BLaER1 treated with 17β-estradiol and CSF1 and Interleukin-3, amounts not matched to agents 10 nM and 100 nM (cell line): Measurements from ENCODE around the gene CCDC102A.
A peak's percentile ranks its signal among the peaks of the same experiment; 100 is the strongest.

Source experiments
- H3K27ac ChIP-seq, 11 experiments: shearing (Covaris generic); formaldehyde crosslinking; 2 replicates each; pipeline ENCODE4 v1.8.1; 2022
- H3K27me3 ChIP-seq, 11 experiments: shearing (Covaris generic); formaldehyde crosslinking; 2 replicates each; pipeline ENCODE4 v1.8.1; 2022
- H3K36me3 ChIP-seq, 11 experiments: shearing (Covaris generic); formaldehyde crosslinking; 2 replicates each; pipeline ENCODE4 v1.8.1; 2022
- H3K4me1 ChIP-seq, 10 experiments: shearing (Covaris generic); formaldehyde crosslinking; 2 replicates each; pipeline ENCODE4 v1.8.1; 2022
- H3K4me2 ChIP-seq, 11 experiments: shearing (Covaris generic); formaldehyde crosslinking; 2 replicates each; pipeline ENCODE4 v1.8.1; 2022
- H3K4me3 ChIP-seq, 10 experiments: shearing (Covaris generic); formaldehyde crosslinking; 2 replicates each; pipeline ENCODE4 v1.8.1; 2022
- H3K9ac ChIP-seq, 11 experiments: shearing (Covaris generic); formaldehyde crosslinking; 2 replicates each; pipeline ENCODE4 v1.8.1; 2022
- H3K9me3 ChIP-seq, 11 experiments: shearing (Covaris generic); formaldehyde crosslinking; replicated peaks in 1 of 11; 2 replicates each; pipeline ENCODE4 v1.8.1; 2022
- H4K20me1 ChIP-seq, 11 experiments: shearing (Covaris generic); formaldehyde crosslinking; 2 replicates each; pipeline ENCODE4 v1.8.1; 2022
- Cebpa-rat ChIP-seq, 11 experiments: shearing (Covaris generic); IDR thresholded peaks; 2 replicates each; pipeline ENCODE4 v1.8.1; 2022

The CCDC102A gene

GRCh38 chr16:57485916-57486857, 50.2 kb downstream of the CCDC102A start, which contains the start of gene DOK4:
Gene DOK4, minus strand, starts transcription at chr16:57486493. Its CDS starts 6,986 bp downstream, at chr16:57479507.
- H3K27ac ChIP-seq, result peak within 1 kb of the TSS; percentile 9 to 77 (median 69); a peak in 21 of 22 replicates
- H3K9ac ChIP-seq, result peak within 1 kb of the TSS; percentile 79 to 86 (median 82)
- H3K27me3 ChIP-seq, result no peaks in the 10 kb centered on the region
- no peaks in the 10 kb centered on the region for H3K36me3 ChIP-seq
- TF ChIP-seq Cebpa-rat (IDR thresholded peaks at IDR 0.05), result no peak
- peaks cover 15 to 37% (median 25%) of the 10 kb centered on the region in 10 experiments for H3K4me1 ChIP-seq
- peaks cover 5 to 14% (median 11%) of the 10 kb centered on the region in 11 experiments; a peak in 21 of 22 replicates for H3K9me3 ChIP-seq
- peaks cover 0 to 36% (median 7%) of the 10 kb centered on the region in 11 experiments; a peak in 8 of 22 replicates for H4K20me1 ChIP-seq
- peak within 1 kb of the TSS; percentile 69 to 96 (median 84) for H3K4me3 ChIP-seq
- H3K4me2 ChIP-seq, result peak within 1 kb of the TSS; percentile 91 to 99 (median 98)

DNA sequence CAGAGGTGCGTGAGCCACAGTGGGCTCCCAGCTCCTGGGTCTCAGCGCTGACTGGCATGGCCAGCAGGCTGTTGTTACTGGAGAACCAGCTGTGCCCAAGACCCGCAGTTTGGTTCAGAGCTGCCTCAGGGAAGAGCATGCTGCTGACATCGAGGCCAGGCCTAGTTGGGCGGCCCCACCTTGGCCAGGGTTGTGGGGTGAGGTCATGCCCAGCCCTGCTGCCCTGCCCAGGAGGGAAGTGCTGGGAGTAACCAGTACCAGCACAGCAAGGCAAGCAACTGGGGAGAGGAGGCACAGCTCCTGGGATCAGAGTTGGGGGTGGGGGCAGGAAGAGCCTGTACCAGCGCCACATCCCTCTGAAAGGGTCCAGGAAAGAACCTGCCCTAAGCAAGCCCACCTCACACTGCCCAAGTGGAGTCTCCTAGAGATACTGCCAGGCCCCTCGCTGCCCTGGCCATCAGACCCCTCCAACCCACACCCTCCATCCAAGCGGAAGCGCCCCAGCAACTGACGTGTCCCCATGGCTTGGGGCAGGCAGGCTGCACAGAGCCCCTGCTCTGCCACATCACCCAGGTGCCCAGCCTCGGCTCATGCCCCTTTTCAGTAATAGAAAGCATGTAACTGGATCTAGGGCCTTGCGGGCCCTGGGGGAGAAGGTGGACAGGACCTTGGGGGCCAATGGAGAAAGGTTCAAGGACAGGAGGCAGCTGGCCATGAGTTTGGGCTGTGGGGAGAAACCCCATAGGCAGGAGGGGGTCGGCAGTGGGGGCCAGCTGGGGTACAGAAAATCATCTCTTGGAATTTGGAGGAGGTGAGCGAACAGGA, 51.1 kb downstream of the CCDC102A start:
- Histone ChIP-seq H3K9ac (peak overlapping the region; percentile 79 to 86 (median 82)), H3K36me3 (no peaks in the 10 kb centered on the region), H3K27ac (peak overlapping the region in 10 of 11 experiments; percentile 57 to 77 (median 70); a peak in 20 of 22 replicates), H3K4me1 (peaks cover 15 to 46% (median 31%) of the 10 kb centered on the region in 10 experiments), H3K27me3 (no peaks in the 10 kb centered on the region), H4K20me1 (peaks cover 0 to 45% (median 7%) of the 10 kb centered on the region in 11 experiments; a peak in 8 of 22 replicates), H3K9me3 (peaks cover 5 to 14% (median 11%) of the 10 kb centered on the region in 11 experiments; a peak in 21 of 22 replicates), H3K4me3 (peak overlapping the region; percentile 69 to 96 (median 84)), H3K4me2 (peak overlapping the region; percentile 91 to 99 (median 98))
- TF ChIP-seq Cebpa-rat (IDR thresholded peaks at IDR 0.05), result no peak

DNA sequence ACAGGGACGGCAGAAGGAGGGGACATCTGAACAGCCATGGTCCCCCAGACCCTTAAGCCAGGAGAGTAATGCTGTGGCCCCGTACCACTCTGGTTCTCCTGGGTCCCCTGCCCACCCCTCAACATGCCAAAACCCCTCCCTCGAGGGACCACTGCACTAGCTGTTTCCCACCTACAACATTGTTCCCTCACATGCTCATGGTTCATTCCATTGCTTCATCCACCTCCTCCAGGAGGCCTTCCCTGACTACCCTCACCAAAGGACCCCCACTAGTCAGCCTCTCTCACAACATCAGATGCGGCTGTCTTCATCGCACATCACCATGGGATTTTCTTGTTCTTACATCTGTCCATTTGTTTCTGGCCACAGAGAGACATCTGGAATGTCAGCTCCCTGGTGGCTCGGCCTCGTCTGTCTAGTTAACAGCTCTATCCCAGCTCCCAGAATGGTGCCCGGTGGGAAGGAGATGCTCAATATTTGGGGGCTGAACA, 51.8 kb downstream of the CCDC102A start:
- Histone ChIP-seq H3K9ac (peak overlapping the region in 2 of 11 experiments; percentile 83 to 84; a peak in 2 of 22 replicates), H3K27me3 (no peaks in the 10 kb centered on the region), H3K9me3 (peaks cover 4 to 10% (median 7%) of the 10 kb centered on the region in 11 experiments; a peak in 21 of 22 replicates), H3K4me3 (peak overlapping the region in 3 of 10 experiments; percentile 94 to 96 (median 94); a peak in 3 of 20 replicates), H3K27ac (no peak overlapping the region), H3K36me3 (no peaks in the 10 kb centered on the region), H3K4me1 (peaks cover 22 to 54% (median 38%) of the 10 kb centered on the region in 10 experiments), H4K20me1 (peaks cover 0 to 50% (median 7%) of the 10 kb centered on the region in 11 experiments; a peak in 8 of 22 replicates), H3K4me2 (peak overlapping the region in 8 of 11 experiments; percentile 91 to 99 (median 96); a peak in 14 of 22 replicates)
- no peak for TF ChIP-seq Cebpa-rat (IDR thresholded peaks at IDR 0.05)

DNA sequence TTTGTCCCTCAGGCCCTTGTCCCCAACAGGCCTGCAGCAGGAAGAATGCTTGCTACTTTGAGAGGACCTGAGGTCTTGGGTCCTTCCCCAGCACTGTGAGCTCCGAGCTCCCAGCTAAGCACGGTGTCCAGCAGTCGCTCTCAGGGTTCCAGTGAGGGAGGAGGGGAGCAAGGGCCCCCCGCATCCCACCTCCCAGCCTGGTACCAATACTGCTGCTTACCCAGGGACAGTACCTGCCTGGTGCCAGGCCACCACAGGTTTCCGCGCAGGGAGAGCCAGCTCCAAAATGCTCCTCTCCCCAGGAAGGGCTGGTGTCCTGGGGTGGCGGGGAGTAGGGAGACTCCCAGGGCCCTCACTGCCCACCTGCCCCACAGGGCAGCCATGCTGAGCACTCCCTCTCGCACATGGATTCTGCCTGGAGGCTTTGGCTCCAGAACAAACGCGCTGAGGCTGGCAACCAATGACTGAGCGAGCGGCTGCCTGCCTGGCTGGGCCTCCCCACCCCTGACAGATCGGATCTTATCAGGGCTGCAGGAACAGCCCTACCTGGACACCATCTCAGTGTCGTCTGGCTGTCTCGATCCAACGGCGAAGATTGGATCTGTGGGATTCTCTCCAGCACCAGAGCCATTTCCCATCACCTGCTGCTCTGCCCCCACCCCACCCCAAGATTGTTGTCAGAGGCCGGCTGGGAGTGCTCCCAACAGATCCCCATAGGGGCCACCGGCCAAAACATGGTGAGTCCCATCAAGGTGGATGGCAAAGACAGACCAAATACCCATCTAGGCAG, 52.5 kb downstream of the CCDC102A start:
- no peak overlapping the region for H3K27ac ChIP-seq
- H3K4me3 ChIP-seq, result no peak overlapping the region
- TF ChIP-seq Cebpa-rat (IDR thresholded peaks at IDR 0.05), result no peak
- H3K9ac ChIP-seq, result no peak overlapping the region
- H3K4me2 ChIP-seq, result peak overlapping the region in 4 of 11 experiments; percentile 91 to 99 (median 96); a peak in 3 of 22 replicates
- peaks cover 0 to 3% (median under 1%) of the 10 kb centered on the region in 11 experiments; a peak in 9 of 22 replicates for H3K9me3 ChIP-seq
- H4K20me1 ChIP-seq, result peaks cover 0 to 50% (median 7%) of the 10 kb centered on the region in 11 experiments; a peak in 8 of 22 replicates
- H3K27me3 ChIP-seq, result no peaks in the 10 kb centered on the region
- no peaks in the 10 kb centered on the region for H3K36me3 ChIP-seq
- H3K4me1 ChIP-seq, result peaks cover 28 to 60% (median 45%) of the 10 kb centered on the region in 10 experiments

GRCh38 chr16:57482845-57483545, 53.4 kb downstream of the CCDC102A start:
- Histone ChIP-seq H4K20me1 (peaks cover 0 to 56% (median 13%) of the 10 kb centered on the region in 11 experiments; a peak in 17 of 22 replicates), H3K4me1 (peaks cover 37 to 69% (median 54%) of the 10 kb centered on the region in 10 experiments), H3K9me3 (no peaks in the 10 kb centered on the region), H3K36me3 (0 out of 22 replicates have a peak, but pooled peaks cover 0 to 1% (median 0%) of the 10 kb centered on the region in 11 experiments), H3K4me2 (no peak overlapping the region), H3K27me3 (no peaks in the 10 kb centered on the region), H3K27ac (no peak overlapping the region), H3K4me3 (no peak overlapping the region), H3K9ac (no peak overlapping the region)
- no peak for TF ChIP-seq Cebpa-rat (IDR thresholded peaks at IDR 0.05)

DNA sequence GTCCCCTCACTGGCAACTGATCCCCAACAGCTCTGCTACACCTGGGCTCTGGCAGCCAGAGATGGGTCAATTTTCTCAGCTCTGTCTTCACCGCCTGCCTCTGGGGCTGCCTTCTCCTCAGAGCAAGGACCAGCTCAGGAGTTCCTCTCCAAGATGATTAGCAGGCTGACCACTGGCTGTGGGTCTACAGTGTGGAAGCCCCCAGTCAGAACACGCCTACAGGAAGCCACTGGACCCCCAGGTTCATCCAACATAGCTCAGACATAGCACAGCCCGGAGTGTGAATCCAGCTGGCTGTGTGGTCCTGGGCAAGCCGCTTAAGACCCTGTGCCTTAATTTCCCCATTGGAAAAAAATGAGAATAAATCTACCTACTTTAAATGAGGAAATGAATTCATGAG, 55.0 kb downstream of the CCDC102A start:
- Histone ChIP-seq H3K4me1 (peaks cover 49 to 75% (median 60%) of the 10 kb centered on the region in 10 experiments), H3K4me3 (no peak overlapping the region), H3K36me3 (peaks cover 0 to 10% (median 0%) of the 10 kb centered on the region in 11 experiments; a peak in 1 of 22 replicates), H3K4me2 (0 out of 22 replicates have a peak overlapping the region, but pooled peaks of 1 of the 11 experiments have one; percentile 99), H3K27ac (no peak overlapping the region), H3K27me3 (no peaks in the 10 kb centered on the region), H3K9me3 (no peaks in the 10 kb centered on the region), H3K9ac (no peak overlapping the region), H4K20me1 (peaks cover 0 to 72% (median 27%) of the 10 kb centered on the region in 11 experiments; a peak in 18 of 22 replicates)
- TF ChIP-seq Cebpa-rat (IDR thresholded peaks at IDR 0.05), result no peak

DNA sequence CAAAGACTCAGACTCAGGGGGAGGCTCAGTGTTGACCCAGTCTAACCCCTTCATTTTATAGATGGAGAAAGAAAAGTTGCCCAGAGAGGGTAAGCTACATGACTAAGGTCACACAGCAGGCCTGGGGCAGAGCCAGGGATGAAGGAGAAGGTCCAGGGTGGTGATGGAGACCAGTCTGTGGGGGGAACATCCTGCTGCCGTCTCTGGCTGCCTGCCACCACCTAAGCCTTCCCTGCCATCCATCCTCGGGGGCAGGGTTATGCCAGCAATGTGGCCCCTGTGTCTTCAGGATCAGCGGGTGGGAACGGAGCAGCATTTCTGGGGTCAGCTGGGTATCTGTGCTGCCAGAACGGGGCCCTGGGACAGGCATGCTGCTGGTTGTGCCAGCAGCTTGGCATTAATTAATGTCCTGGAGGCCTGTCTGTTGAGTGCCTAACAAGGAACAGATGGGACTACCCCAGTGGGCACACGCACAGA, 55.6 kb downstream of the CCDC102A start:
- peak overlapping the region in 9 of 11 experiments; percentile 95 to 100 (median 99); a peak in 16 of 22 replicates for H3K4me2 ChIP-seq
- H3K4me1 ChIP-seq, result peaks cover 53 to 80% (median 64%) of the 10 kb centered on the region in 10 experiments

More for the DNA sequence above, 55.6 kb downstream of the CCDC102A start:
- no peaks in the 10 kb centered on the region for H3K9me3 ChIP-seq
- no peak for TF ChIP-seq Cebpa-rat (IDR thresholded peaks at IDR 0.05)
- peaks cover 0 to 10% (median 0%) of the 10 kb centered on the region in 11 experiments; a peak in 1 of 22 replicates for H3K36me3 ChIP-seq
- H3K27me3 ChIP-seq, result no peaks in the 10 kb centered on the region
- no peak overlapping the region for H3K4me3 ChIP-seq
- no peak overlapping the region for H3K27ac ChIP-seq
- H3K9ac ChIP-seq, result no peak overlapping the region
- peaks cover 0 to 75% (median 32%) of the 10 kb centered on the region in 11 experiments; a peak in 18 of 22 replicates for H4K20me1 ChIP-seq
